ENCODE results near the gene KLHDC10.

- TF ChIP-seq GATA2 (IDR thresholded peaks at IDR 0.05; ENCODE audit: low read depth, low read length) (no peak), GATA3 (IDR thresholded peaks at IDR 0.05; ENCODE audit: low read depth, low read length) (no peak)
Measured at GRCh38 chr7:130142654-130143333, 72.5 kb downstream of the KLHDC10 start.
